ENCODE measurements around the gene TLL2.

DNA sequence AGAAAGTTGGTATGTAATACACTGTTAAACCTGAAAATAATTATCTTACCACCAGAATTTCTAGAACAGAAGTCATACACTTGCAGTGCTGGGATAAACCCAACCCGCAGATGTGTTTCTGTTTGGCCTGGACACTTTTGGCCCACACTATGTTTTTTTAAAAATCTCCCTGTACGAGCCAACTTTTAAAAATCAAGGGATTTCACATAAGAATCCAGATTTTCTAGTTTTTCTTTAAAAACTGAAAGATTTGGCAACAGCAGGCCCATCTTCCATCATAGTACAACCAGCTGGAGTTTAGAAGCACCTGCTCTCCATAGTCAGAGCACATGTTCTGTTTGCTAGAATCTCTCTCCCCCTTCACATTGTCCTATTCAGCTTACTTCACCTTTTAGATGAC lies 74.0 kb downstream of the TLL2 start:
- no peak for TF ChIP-seq CTCF (IDR thresholded peaks at IDR 0.05)
- no peak for TF ChIP-seq POLR2A (IDR thresholded peaks at IDR 0.05)
- TF ChIP-seq POLR2AphosphoS5 (IDR thresholded peaks at IDR 0.05): no peak
